HG02571 (cell line): ENCODE measurements around the gene FDX1.
"Not testable (repeated sequence)": the region's sequence is repeated elsewhere in the genome, so short reads cannot be mapped to it uniquely, and the experiment has no call there.

Experiments used
- ATAC-seq: cut with Tn5 transposase; IDR thresholded peaks from one replicate; pipeline ENCODE4 v1.9.1; 2021; ENCODE audit warnings: mild to moderate bottlenecking, moderate library complexity; ENCODE audit not compliant: unreplicated experiment

FDX1 gene, protein sequence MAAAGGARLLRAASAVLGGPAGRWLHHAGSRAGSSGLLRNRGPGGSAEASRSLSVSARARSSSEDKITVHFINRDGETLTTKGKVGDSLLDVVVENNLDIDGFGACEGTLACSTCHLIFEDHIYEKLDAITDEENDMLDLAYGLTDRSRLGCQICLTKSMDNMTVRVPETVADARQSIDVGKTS

DNA sequence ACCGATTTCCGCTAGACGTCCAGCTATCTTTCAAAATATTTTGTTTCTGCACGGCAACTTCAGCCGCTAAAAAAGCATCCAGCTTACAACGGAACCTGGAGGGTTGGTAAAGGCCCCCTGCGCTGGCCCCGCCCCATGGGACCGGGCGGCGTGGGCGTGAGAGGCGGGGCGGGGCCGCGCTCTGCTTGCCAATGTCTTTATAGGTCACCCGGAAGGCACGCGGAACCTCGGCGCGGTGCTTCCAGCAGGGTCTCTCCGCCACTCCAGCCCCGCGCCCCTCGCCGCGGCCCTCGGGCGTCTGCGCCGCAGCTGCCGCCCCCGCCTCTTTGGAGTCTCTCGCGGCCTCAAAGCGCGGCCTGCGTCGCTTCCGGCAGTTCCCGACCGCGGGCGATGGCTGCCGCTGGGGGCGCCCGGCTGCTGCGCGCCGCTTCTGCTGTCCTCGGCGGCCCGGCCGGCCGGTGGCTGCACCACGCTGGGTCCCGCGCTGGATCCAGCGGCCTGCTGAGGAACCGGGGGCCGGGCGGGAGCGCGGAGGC is at the start of gene FDX1:
FDX1 (plus strand) TSS at position 218 of the 536 bp plus-strand sequence; CDS start at position 391, 173 bp downstream.
- peak; percentile 85 for ATAC-seq

GRCh38 chr11:110380836-110381622 is 48.7 kb upstream of the FDX1 start:
- ATAC-seq = no peak

- ATAC-seq = not testable (repeated sequence)
Observed at GRCh38 chr11:110388231-110388630, 41.5 kb upstream of the FDX1 start.

- ATAC-seq = no peak
Observed at GRCh38 chr11:110389965-110390364, 39.8 kb upstream of the FDX1 start.

GRCh38 chr11:110392056-110392455 is 37.7 kb upstream of the FDX1 start:
- no peak for ATAC-seq

DNA sequence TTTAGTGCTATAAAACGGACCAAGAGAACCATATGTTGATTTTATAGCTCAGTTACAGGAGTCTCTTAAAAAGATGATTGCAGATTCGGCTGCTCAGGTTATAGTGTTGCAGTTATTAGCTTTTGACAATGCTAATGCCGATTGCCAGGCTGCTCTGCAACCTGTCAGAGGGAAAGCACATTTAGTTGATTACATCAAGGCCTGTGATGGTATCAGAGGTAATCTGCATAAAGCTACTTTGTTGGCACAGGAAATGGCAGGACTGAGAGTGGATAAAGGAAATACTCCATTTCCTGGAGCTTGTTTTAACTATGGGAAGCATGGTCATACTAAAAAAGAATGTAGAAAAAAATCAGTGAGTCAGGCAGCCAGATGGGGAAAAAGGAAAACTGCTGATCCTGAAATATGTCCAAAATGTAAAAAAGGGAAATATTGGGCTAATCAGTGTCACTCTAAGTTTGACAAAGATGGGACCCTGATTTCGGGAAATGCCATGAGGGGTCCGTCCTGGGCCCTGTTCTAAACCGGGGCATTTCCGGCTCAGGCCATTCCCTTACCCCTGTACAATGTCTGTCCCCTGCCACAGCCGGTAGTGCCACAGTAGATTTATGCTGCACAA is 32.0 kb upstream of the FDX1 start:
- not testable (repeated sequence) for ATAC-seq

- ATAC-seq = not testable (repeated sequence)
Observed at GRCh38 chr11:110403585-110403984, 26.2 kb upstream of the FDX1 start.

- not testable (repeated sequence) for ATAC-seq
Observed at GRCh38 chr11:110405636-110406035, 24.1 kb upstream of the FDX1 start.

DNA sequence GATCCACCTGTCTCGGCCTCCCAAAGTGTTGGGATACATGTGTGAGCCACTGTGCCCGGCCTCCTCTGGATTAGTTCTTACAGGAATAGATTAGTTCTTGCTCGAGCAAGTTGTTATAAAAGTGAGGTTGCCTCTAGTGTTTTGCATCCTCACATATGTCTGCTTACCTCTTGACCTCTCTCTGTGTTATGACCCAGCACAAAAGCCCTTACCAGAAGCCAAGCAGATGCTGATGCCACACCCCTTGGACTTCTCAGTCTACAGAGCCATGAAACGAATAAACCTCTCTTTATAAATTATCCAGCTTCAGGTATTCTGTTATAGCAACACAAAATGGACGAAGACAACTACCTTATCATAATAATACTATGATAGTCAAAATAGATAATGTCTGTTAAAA is 22.4 kb upstream of the FDX1 start:
- ATAC-seq = no peak

DNA sequence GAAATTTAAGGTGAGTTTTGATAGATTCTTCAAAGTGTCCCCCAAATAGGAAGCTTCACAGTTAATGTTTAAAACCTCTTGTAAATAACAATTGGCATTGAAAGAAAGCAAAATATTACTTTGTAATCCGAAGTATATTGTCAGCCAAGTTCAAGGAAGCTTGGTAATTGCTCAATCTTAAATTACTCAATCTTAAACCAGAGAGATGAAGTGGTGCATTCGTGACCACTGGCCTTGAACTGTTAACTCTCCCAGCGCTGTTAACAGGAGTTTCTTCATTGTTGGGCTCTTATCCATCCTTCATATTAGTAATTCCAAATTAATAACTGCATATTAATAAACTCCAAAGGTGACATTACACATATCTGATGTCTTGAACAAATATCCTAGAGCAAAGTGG is 20.6 kb upstream of the FDX1 start:
- ATAC-seq = no peak

- no peak for ATAC-seq
Observed at GRCh38 chr11:110410651-110411050, 19.1 kb upstream of the FDX1 start.

GRCh38 chr11:110415081-110415480 is 14.7 kb upstream of the FDX1 start:
- ATAC-seq = no peak

GRCh38 chr11:110421658-110422057 is 8.1 kb upstream of the FDX1 start:
- not testable (repeated sequence) for ATAC-seq

DNA sequence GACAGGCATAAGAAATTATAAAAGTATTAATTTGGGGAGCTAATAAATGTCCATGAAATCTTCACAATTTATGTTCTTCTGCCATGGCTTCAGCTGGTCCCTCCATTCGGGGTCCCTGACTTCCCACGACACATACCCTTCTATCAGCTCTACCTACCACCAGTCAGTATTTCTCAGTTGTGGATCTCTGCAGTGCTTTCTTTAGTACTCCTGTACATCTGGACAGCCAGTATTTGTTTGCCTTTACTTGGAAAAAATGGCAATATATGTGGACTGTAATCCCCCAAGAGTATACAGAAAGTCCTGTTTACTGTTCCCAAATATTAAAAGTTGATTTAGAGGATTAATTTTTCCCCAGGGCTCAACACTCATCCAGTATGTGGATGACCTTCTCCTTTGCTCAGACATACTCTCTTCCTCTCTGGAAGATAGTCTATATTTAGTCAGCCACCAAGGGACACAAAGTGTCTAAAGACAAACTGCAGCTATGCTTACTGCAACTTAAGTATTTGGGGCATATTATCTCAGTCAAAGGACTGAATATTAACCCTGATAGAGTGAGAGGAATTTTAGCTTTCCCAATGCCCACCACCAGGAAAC is 7.3 kb upstream of the FDX1 start:
- ATAC-seq = no peak

- ATAC-seq = no peak
Observed at GRCh38 chr11:110424775-110425444, 4.8 kb upstream of the FDX1 start.

GRCh38 chr11:110425751-110426545 is 3.8 kb upstream of the FDX1 start:
- no peak for ATAC-seq

GRCh38 chr11:110428040-110428439 is 1.7 kb upstream of the FDX1 start:
- ATAC-seq = no peak

GRCh38 chr11:110428956-110429730 is 605 bp upstream of the FDX1 start:
- ATAC-seq = no peak
